HUES64 (cell line): ENCODE data around the gene ERVW-1. TPM values are rescaled to one million over a fixed set of nuclear protein-coding genes. Genes with fewer than 3 reads are reported as not detected.
"Not testable (repeated sequence)": the region's sequence is repeated elsewhere in the genome, so short reads cannot be mapped to it uniquely, and the experiment has no call there.

Experiments
- H3K27ac ChIP-seq: 2 replicates; pipeline ENCODE4 v1.7.0; 2013; ENCODE audit warnings: low read depth, low read length, inconsistent platforms
- H3K27me3 ChIP-seq: 2 replicates; pipeline ENCODE4 v1.6.1; 2013; ENCODE audit warnings: mild to moderate bottlenecking, low read length; ENCODE audit not compliant: insufficient read depth
- H3K36me3 ChIP-seq: 2 replicates; pipeline ENCODE4 v1.6.1; 2013; ENCODE audit warnings: mild to moderate bottlenecking, low read length; ENCODE audit not compliant: insufficient read depth
- H3K4me1 ChIP-seq: 2 replicates; pipeline ENCODE4 v1.6.1; 2013; ENCODE audit warnings: mild to moderate bottlenecking, low read length, moderate library complexity; ENCODE audit not compliant: insufficient read depth
- H3K4me3 ChIP-seq: 2 replicates; pipeline ENCODE4 v1.5.1; 2013; ENCODE audit warnings: mild to moderate bottlenecking, low read length, moderate library complexity
- H3K9ac ChIP-seq: 2 replicates; pipeline ENCODE4 v1.6.1; 2013; ENCODE audit warnings: mild to moderate bottlenecking, low read depth, low read length
- H3K9me3 ChIP-seq: 2 replicates; pipeline ENCODE4 v1.6.1; 2013; ENCODE audit warnings: low read depth, low read length; ENCODE audit not compliant: insufficient read depth
- WGBS: fragments of 150-250, 120-280 bp; methylation state at CpG from one replicate; pipeline ENCODE4 v1.1.7; 2013; ENCODE audit warnings: missing lambda C conversion rate; 5-methylcytosine and 5-hydroxymethylcytosine counted together
- polyA plus RNA-seq, 2 experiments: library from polyadenylated mRNA; stranded (reverse); fragments of 50-300 nt; gene quantifications; one replicate each; pipeline ENCODE4 v1.2.3, GENCODE V29; 2013

Gene ERVW-1, protein sequence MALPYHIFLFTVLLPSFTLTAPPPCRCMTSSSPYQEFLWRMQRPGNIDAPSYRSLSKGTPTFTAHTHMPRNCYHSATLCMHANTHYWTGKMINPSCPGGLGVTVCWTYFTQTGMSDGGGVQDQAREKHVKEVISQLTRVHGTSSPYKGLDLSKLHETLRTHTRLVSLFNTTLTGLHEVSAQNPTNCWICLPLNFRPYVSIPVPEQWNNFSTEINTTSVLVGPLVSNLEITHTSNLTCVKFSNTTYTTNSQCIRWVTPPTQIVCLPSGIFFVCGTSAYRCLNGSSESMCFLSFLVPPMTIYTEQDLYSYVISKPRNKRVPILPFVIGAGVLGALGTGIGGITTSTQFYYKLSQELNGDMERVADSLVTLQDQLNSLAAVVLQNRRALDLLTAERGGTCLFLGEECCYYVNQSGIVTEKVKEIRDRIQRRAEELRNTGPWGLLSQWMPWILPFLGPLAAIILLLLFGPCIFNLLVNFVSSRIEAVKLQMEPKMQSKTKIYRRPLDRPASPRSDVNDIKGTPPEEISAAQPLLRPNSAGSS
- 0.10 TPM for polyA plus RNA-seq (2013, experiment 1 of 2)
- polyA plus RNA-seq (2013, experiment 2 of 2), result 0.19 TPM

DNA sequence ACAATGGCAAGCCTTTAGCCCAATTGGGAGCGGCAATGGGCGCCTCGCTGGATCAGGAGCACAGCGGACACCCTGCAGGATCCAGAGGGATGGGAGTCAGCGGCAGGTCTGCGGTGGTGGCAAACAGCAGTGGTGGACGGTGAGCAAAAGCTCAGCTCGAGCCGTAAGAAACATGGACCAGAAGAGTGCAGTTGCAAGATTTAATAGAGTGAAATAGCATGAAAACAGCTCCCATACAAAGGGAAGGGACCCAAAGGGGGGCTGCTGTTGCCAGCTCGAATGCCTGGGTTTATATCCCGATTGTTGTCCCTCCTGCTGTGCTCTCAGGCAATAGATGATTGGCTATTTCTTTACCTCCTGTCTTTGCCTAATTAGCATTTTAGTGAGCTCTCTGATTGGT lies at the start of gene ERVW-1:
Gene ERVW-1, minus strand, starts transcription at position 266 of the 400 bp plus-strand sequence. CDS start 7,565 bp downstream, outside the sequence.
- H3K4me1 ChIP-seq, result not testable (repeated sequence)

DNA sequence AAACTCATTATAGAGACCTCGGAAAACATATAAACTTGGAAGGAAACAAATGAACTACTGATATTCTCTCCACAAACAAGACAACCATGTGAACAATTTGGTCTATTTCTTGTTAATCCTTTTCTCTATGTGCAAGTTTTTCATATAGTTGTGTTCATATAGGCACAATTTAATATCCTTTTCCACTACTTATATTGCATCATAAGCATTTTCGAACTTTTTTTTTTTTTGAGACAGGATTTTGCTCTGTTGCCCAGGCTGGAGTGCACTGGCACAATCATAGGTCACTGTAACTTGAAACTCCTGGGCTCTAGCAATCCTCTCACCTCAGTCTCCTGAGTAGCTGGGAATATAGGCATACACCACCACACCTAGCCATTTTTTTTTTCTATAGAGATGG lies 45.4 kb upstream of the ERVW-1 start:
- peaks cover 12% of the 10 kb centered on the region for H3K36me3 ChIP-seq
- no peak overlapping the region for H3K4me3 ChIP-seq
- no peak overlapping the region for H3K27ac ChIP-seq
- peaks cover 10% of the 10 kb centered on the region for H3K4me1 ChIP-seq
- WGBS, result 97% methylated on average over 2 of the region's 2 CpGs
- H3K9ac ChIP-seq, result no peak overlapping the region
- no peaks in the 10 kb centered on the region for H3K27me3 ChIP-seq
- H3K9me3 ChIP-seq, result no peaks in the 10 kb centered on the region

More for the DNA sequence above, at the start of gene ERVW-1:
- 93% methylated on average over 11 of the region's 11 CpGs for WGBS
- not testable (repeated sequence) for H3K9me3 ChIP-seq, H3K36me3 ChIP-seq, H3K27me3 ChIP-seq, H3K9ac ChIP-seq, H3K4me3 ChIP-seq, H3K27ac ChIP-seq

DNA sequence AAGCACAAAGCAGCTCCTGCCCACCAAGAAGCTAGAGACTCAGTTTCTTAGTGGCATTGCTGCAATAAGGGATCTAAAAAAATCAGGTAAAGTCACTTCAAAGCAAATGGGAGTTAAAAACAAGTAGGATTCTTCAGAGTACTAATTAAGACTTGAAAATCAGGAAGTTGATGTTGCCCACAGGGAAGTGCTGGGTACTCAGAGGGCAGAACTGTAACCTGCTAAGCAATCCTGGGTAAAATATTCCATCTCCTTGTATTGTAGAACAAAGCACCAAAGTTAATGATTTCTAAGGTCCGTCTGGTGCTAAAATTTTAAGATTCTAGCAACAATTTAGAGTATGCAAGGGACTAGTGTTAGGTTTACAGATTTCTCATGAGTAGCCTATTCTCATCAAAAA lies 42.3 kb upstream of the ERVW-1 start:
- Histone ChIP-seq H3K4me3 (no peak overlapping the region), H3K27me3 (no peaks in the 10 kb centered on the region), H3K9me3 (no peaks in the 10 kb centered on the region), H3K27ac (no peak overlapping the region), H3K36me3 (peaks cover 27% of the 10 kb centered on the region), H3K9ac (no peak overlapping the region), H3K4me1 (no peaks in the 10 kb centered on the region)
- WGBS, result 93% methylated on average over 1 of the region's 1 CpG

DNA sequence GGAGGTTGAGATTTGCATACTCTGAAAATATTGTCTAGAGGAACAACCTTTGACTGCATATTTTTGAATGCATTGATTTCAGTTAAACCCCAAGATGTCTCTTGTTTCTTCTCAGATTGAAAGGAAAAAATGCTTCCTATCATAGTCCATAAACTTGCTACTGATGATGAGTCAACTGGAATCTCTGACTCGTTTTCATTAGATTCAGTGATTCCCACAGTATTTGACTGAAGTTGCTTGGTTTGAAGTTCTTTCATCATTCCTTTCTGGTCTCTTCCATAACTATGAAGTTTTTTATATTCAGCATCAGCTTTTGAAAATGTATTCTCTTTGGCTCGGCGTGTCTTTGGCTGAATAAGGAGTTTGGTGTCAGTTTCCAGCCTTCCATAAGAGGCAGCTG lies 39.9 kb upstream of the ERVW-1 start:
- no peaks in the 10 kb centered on the region for H3K4me1 ChIP-seq
- 97% methylated on average over 3 of the region's 3 CpGs for WGBS
- no peak overlapping the region for H3K9ac ChIP-seq
- peaks cover 42% of the 10 kb centered on the region for H3K36me3 ChIP-seq
- no peaks in the 10 kb centered on the region for H3K27me3 ChIP-seq
- H3K27ac ChIP-seq, result no peak overlapping the region
- H3K4me3 ChIP-seq, result no peak overlapping the region
- H3K9me3 ChIP-seq, result no peaks in the 10 kb centered on the region

DNA sequence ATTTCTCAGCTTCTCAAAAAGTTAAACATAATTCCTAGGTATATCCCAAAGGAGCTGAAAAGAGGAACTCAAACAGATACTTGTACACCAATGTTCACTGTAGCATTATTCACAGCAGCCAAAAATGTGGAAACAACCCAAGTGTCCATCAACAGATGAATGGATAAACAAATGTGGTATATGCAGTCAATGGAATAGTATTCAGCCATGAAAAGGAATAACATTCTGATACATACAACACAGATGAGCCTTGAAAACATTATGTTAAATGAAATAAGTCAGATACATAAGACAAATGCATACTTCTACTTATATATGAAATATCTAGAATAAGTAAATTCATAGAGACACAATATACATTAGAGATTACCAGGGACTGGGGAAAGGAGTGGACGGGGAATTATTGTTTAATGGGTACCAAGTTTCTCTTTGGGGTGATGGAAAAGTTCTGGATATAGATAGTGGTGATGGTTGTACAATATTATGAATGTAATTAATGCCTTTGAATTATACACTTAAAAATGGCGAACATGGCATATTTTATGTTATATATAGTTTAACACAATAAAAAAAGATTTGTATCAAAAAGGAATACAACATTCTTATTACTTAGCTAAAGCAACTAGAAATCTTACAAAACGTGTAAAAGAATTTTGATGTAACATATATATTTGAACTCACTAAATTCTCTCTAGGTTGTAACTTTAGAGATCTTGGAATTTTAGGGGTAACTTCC lies 35.6 kb upstream of the ERVW-1 start:
- H3K27ac ChIP-seq, result no peak overlapping the region
- no peaks in the 10 kb centered on the region for H3K9me3 ChIP-seq
- H3K4me1 ChIP-seq, result no peaks in the 10 kb centered on the region
- 100% methylated on average over 1 of the region's 3 CpGs for WGBS
- no peak overlapping the region for H3K9ac ChIP-seq
- H3K4me3 ChIP-seq, result no peak overlapping the region
- no peaks in the 10 kb centered on the region for H3K27me3 ChIP-seq
- H3K36me3 ChIP-seq, result peaks cover 54% of the 10 kb centered on the region

DNA sequence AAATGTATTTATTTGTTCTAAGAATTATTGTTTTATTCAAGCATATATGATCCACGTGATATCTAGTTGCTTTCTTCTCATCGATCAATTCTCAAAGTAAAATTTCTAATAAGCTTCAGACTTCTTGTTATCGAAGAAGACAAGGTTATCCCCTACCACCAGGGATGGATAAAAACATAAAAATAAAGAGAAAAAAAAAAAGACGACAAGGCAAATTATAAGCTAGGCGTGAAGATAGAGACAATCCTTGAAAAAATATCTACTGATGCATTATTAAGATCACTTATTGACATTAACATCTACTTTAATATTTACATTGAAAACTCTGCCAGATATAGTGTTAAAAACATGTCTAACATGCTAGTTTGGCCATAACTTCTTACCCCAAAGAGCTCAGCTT lies 31.2 kb upstream of the ERVW-1 start:
- H3K4me3 ChIP-seq, result no peak overlapping the region
- no peak overlapping the region for H3K9ac ChIP-seq
- no peaks in the 10 kb centered on the region for H3K27me3 ChIP-seq
- H3K27ac ChIP-seq, result no peak overlapping the region
- peaks cover 60% of the 10 kb centered on the region for H3K36me3 ChIP-seq
- no peaks in the 10 kb centered on the region for H3K4me1 ChIP-seq
- no peaks in the 10 kb centered on the region for H3K9me3 ChIP-seq
- 100% methylated on average over 1 of the region's 5 CpGs for WGBS

DNA sequence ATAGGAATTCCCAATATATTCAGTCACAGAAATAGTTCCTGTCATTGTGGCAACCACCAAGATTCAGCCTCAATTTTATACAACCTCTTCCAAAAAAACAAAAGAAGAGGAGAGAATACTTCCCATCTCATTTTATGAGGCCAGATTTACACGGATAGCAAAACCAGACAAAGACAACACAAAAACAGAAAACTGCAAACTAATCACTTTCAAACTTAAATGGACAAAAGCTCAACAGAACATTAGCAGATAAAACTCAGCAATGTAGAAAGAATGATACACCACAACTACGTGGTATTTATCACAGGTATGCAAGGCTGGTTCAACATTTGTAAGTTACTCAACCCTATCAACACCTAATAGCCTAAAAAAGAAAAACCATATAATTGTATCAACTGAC lies 28.6 kb upstream of the ERVW-1 start:
- no peaks in the 10 kb centered on the region for H3K4me1 ChIP-seq
- H3K27me3 ChIP-seq, result no peaks in the 10 kb centered on the region
- no peak overlapping the region for H3K27ac ChIP-seq
- H3K4me3 ChIP-seq, result no peak overlapping the region
- no peak overlapping the region for H3K9ac ChIP-seq
- H3K36me3 ChIP-seq, result peaks cover 66% of the 10 kb centered on the region
- no peaks in the 10 kb centered on the region for H3K9me3 ChIP-seq
- 96% methylated on average over 2 of the region's 2 CpGs for WGBS

DNA sequence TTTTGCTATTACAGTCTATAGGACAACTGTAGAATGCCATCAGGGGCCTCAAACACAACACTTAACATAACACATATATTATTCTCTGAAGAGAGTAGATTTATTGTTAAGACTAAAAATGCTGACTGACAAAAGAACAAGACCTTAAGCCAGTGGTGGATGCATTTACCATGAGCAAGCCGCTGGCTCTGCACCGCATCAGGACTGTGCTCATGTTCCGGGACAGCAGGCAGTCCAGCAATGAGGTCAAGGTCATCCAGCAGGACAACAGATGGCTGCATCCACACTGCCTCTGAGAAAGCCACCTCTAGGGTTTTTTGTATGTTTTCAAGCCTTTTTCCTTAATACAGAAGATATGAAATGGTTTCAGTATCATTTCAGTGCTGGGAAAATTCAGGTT lies 26.8 kb upstream of the ERVW-1 start:
- 97% methylated on average over 3 of the region's 3 CpGs for WGBS

DNA sequence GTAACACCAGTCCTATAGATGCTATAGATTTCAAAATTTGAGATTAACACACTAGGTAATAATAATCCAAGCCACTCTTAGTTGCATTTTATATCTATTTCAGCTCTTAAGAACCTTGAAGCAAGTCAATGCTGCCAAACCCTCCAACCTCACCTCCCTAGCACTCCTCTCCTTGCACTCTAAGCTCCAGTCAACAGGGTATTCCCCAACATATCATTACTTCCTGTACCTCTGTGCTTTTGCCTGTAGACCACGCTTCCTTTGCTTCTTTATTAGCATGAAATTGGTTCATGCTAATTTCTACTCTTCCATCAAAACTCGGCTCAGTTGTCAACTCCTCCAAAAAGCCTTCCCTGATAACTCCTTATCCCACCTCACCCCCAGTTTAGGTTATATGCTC lies 26.0 kb upstream of the ERVW-1 start:
- H3K9ac ChIP-seq, result no peak overlapping the region
- H3K9me3 ChIP-seq, result no peaks in the 10 kb centered on the region
- no peak overlapping the region for H3K4me3 ChIP-seq
- WGBS, result 90% methylated on average over 2 of the region's 2 CpGs
- no peak overlapping the region for H3K27ac ChIP-seq
- peaks cover 78% of the 10 kb centered on the region for H3K36me3 ChIP-seq
- H3K27me3 ChIP-seq, result no peaks in the 10 kb centered on the region
- no peaks in the 10 kb centered on the region for H3K4me1 ChIP-seq

More for the DNA sequence above, 26.8 kb upstream of the ERVW-1 start:
- Histone ChIP-seq H3K27ac (no peak overlapping the region), H3K27me3 (no peaks in the 10 kb centered on the region), H3K36me3 (peaks cover 78% of the 10 kb centered on the region), H3K9me3 (no peaks in the 10 kb centered on the region), H3K4me3 (no peak overlapping the region), H3K4me1 (no peaks in the 10 kb centered on the region), H3K9ac (no peak overlapping the region)

DNA sequence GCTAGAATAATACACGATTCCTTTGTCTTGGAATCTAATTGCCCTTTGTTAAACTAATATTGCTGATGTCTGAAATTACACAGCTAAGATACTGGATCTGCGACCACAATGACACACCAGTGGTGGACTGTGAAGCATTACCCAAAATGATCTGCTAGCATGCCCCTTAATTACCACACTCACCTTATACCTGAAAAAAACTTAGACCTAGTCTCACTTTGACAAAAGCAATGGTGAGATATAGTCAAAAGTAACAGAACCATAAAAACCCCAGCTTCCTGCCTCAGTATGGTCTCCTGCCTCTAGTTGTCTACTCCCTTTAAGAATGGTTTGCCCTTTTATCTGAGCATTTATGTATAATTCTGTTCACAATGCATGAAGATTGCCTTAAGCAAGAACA lies 20.8 kb upstream of the ERVW-1 start:
- Histone ChIP-seq H3K4me3 (no peak overlapping the region), H3K9me3 (no peaks in the 10 kb centered on the region), H3K27ac (no peak overlapping the region), H3K4me1 (no peaks in the 10 kb centered on the region), H3K9ac (no peak overlapping the region), H3K36me3 (peaks cover 91% of the 10 kb centered on the region), H3K27me3 (no peaks in the 10 kb centered on the region)
- 94% methylated on average over 2 of the region's 2 CpGs for WGBS

DNA sequence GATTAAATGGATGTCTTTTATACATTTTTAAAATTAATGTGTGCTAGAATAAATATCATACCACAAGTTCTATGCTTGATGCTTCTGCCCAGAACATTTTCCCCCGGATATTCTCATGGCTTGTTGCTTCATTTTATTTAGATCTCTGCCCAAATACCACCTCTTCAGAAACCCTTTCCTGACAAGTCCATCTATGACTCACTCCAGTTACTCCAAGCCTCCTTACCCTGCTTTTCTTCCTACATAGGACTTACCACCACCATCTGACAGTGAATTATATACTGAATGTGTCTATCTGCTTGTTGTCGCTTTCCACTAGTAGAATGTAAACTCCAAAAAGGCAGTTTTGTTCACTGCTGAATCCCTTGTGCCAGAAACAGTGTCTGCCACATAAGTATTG lies 19.1 kb upstream of the ERVW-1 start:
- H3K27ac ChIP-seq, result no peak overlapping the region
- WGBS, result 97% methylated on average over 2 of the region's 2 CpGs
- peaks cover 91% of the 10 kb centered on the region for H3K36me3 ChIP-seq
- no peaks in the 10 kb centered on the region for H3K4me1 ChIP-seq
- H3K9me3 ChIP-seq, result no peaks in the 10 kb centered on the region
- no peak overlapping the region for H3K4me3 ChIP-seq
- H3K9ac ChIP-seq, result no peak overlapping the region
- no peaks in the 10 kb centered on the region for H3K27me3 ChIP-seq
